ENCODE results near the gene CARS2. TPM values are rescaled to one million over a fixed set of nuclear protein-coding genes. Genes with fewer than 3 reads are reported as not detected.
A peak's percentile ranks its signal among the peaks of the same experiment; 100 is the strongest.
"Not testable (repeated sequence)": the region's sequence is repeated elsewhere in the genome, so short reads cannot be mapped to it uniquely, and the experiment has no call there.

Gene CARS2
- total RNA-seq, 1 experiment from 2014 or later: 31.2 TPM

GRCh38 chr13:110681868-110682550, 23.9 kb downstream of the CARS2 start:
- no peak for DNase-seq
- peaks cover 12% of the 10 kb centered on the region; the same call in 1 of the 2 replicates for H3K36me3 ChIP-seq

DNA sequence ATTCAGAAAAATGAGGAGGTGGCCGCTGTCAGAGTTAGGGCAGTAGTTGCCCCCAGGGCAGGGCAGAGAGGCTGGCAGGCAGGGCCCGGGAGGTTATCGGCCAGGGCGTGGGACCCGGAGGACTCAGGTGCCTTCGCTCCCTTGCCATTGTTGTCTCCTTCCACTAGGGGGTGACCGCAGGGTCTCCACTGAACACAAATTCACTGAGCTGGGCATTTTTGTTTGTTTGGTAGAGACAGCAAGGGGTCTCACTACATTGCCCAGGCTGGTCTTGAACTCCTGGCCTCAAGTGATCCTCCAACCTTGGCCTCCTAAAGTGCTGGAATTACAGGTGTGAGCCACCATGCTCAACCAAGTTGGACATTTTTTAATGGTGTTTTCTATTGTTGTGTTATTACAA, 25.1 kb downstream of the CARS2 start:
- Histone ChIP-seq H3K4me3 (no peak overlapping the region), H3K36me3 (peaks cover 16% of the 10 kb centered on the region), H3K9me3 (replicated peaks) (no peaks in the 10 kb centered on the region), H3K27ac (no peak overlapping the region), H3K27me3 (no peaks in the 10 kb centered on the region), H3K4me1 (no peaks in the 10 kb centered on the region)
- peak; percentile 16 to 29 for DNase-seq

More at GRCh38 chr13:110681868-110682550, 23.9 kb downstream of the CARS2 start:
- Histone ChIP-seq H3K27me3 (no peaks in the 10 kb centered on the region), H3K4me3 (no peak overlapping the region), H3K27ac (no peak overlapping the region), H3K4me1 (no peaks in the 10 kb centered on the region), H3K9me3 (replicated peaks) (no peaks in the 10 kb centered on the region)

GRCh38 chr13:110677731-110678545, 28.0 kb downstream of the CARS2 start:
- Histone ChIP-seq H3K9me3 (replicated peaks) (no peaks in the 10 kb centered on the region), H3K4me3 (no peak overlapping the region), H3K27ac (no peak overlapping the region), H3K27me3 (no peaks in the 10 kb centered on the region), H3K36me3 (peaks cover 12% of the 10 kb centered on the region), H3K4me1 (no peaks in the 10 kb centered on the region)
- no peak for DNase-seq

GRCh38 chr13:110676595-110677587, 29.0 kb downstream of the CARS2 start:
- Histone ChIP-seq H3K4me3 (no peak overlapping the region), H3K36me3 (peaks cover 12% of the 10 kb centered on the region), H3K27me3 (no peaks in the 10 kb centered on the region), H3K4me1 (no peaks in the 10 kb centered on the region), H3K27ac (no peak overlapping the region), H3K9me3 (replicated peaks) (no peaks in the 10 kb centered on the region)
- DNase-seq: no peak

DNA sequence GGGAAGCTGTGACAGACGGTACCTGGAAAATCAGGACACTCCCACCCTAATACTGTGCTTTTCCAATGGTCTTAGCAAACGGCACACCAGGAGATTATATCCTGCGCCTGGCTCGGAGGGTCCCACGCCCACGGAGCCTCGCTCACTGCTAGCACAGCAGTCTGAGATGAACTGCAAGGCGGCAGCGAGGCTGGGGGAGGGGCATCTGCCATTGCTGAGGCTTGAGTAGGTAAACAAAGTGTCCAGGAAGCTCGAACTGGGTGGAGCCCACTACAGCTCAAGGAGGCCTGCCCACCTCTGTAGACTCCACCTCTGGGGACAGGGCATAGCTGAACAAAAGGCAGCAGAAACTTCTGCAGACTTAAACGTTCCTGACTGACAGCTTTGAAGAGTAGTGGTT, 36.1 kb downstream of the CARS2 start:
- not testable (repeated sequence) for H3K4me3 ChIP-seq; H3K4me1 ChIP-seq; H3K27me3 ChIP-seq; H3K27ac ChIP-seq; H3K9me3 ChIP-seq (replicated peaks); DNase-seq
- peaks cover 22% of the 10 kb centered on the region; the same call in 1 of the 2 replicates for H3K36me3 ChIP-seq

DNA sequence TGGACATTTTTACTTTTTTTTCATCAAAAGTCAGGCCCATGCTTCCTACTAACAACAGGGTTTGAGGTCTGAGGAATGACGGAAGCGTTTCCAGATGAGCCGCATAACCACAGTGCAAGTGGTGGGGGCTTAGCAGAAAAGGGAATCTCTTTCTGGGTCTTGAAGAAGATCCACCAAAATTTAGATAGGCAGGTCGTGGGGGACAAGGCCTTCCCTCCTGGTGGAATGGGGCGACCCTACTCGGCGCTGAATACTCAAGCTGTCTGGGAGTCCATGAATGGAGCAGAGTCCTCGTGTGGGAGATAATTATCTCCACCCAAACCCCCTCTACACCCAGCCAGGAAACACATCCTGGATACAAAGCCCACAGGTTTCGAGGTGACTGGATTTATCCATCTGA, 36.9 kb downstream of the CARS2 start:
- no peaks in the 10 kb centered on the region for H3K4me1 ChIP-seq
- no peak overlapping the region for H3K4me3 ChIP-seq
- no peak for DNase-seq
- no peak overlapping the region for H3K27ac ChIP-seq
- H3K36me3 ChIP-seq: peaks cover 22% of the 10 kb centered on the region; the same call in 1 of the 2 replicates
- H3K9me3 ChIP-seq (replicated peaks): no peaks in the 10 kb centered on the region; the same call in 1 of the 2 replicates
- H3K27me3 ChIP-seq: no peaks in the 10 kb centered on the region

- H3K36me3 ChIP-seq: peaks cover 42% of the 10 kb centered on the region
- H3K27me3 ChIP-seq: no peaks in the 10 kb centered on the region
- H3K9me3 ChIP-seq (replicated peaks): peaks cover under 1% of the 10 kb centered on the region; the same call in 1 of the 2 replicates
- no peak overlapping the region for H3K27ac ChIP-seq
- H3K4me3 ChIP-seq: no peak overlapping the region
- no peak for DNase-seq
- H3K4me1 ChIP-seq: no peaks in the 10 kb centered on the region
Observed at GRCh38 chr13:110666255-110666533, 39.7 kb downstream of the CARS2 start.

GRCh38 chr13:110665491-110666254, 40.2 kb downstream of the CARS2 start:
- Histone ChIP-seq H3K27me3 (no peaks in the 10 kb centered on the region), H3K36me3 (peaks cover 42% of the 10 kb centered on the region), H3K4me1 (no peaks in the 10 kb centered on the region), H3K4me3 (no peak overlapping the region), H3K9me3 (replicated peaks) (peaks cover 3% of the 10 kb centered on the region; the same call in 1 of the 2 replicates), H3K27ac (no peak overlapping the region)
- DNase-seq: no peak

GRCh38 chr13:110664673-110665072, 41.2 kb downstream of the CARS2 start:
- no peak for DNase-seq
- Histone ChIP-seq H3K36me3 (peaks cover 43% of the 10 kb centered on the region), H3K4me1 (no peaks in the 10 kb centered on the region), H3K4me3 (no peak overlapping the region), H3K9me3 (replicated peaks) (peaks cover 10% of the 10 kb centered on the region; the same call in 1 of the 2 replicates), H3K27me3 (no peaks in the 10 kb centered on the region), H3K27ac (no peak overlapping the region)

- Histone ChIP-seq H3K27me3 (no peaks in the 10 kb centered on the region), H3K4me3 (no peak overlapping the region), H3K27ac (no peak overlapping the region), H3K9me3 (replicated peaks) (peaks cover 10% of the 10 kb centered on the region; the same call in 1 of the 2 replicates), H3K36me3 (peaks cover 44% of the 10 kb centered on the region), H3K4me1 (no peaks in the 10 kb centered on the region)
- DNase-seq: no peak
Observed at GRCh38 chr13:110664041-110664440, 41.9 kb downstream of the CARS2 start.

DNA sequence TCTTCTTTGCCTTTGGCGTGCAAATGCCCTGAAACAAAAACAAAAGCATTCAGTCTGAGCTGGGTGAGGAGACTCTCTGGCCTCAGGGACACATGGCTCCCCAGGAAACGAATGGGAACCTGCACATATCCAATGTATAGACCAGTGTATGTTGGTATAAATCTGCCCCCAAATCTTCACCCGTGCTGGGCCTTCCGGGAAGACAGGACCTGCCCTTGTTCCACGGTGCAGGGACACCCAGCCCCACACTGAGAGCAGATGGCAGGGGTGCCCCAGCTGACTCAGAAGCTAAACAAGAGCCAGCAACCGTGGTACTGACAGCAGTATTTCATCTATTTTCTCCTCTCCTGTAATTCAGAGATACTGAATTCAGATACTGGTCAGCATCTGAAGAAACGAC, 42.4 kb downstream of the CARS2 start:
- Histone ChIP-seq H3K4me3 (no peak overlapping the region), H3K27me3 (no peaks in the 10 kb centered on the region), H3K27ac (no peak overlapping the region), H3K4me1 (no peaks in the 10 kb centered on the region), H3K36me3 (peaks cover 41% of the 10 kb centered on the region), H3K9me3 (replicated peaks) (0 out of 2 replicates have a peak, but pooled peaks cover 10% of the 10 kb centered on the region)
- no peak for DNase-seq

GRCh38 chr13:110662777-110663443, 43.0 kb downstream of the CARS2 start:
- H3K9me3 ChIP-seq (replicated peaks): 0 out of 2 replicates have a peak, but pooled peaks cover 10% of the 10 kb centered on the region
- H3K27ac ChIP-seq: no peak overlapping the region
- peaks cover 46% of the 10 kb centered on the region for H3K36me3 ChIP-seq
- no peaks in the 10 kb centered on the region for H3K4me1 ChIP-seq
- no peak for DNase-seq
- H3K4me3 ChIP-seq: no peak overlapping the region
- no peaks in the 10 kb centered on the region for H3K27me3 ChIP-seq

DNA sequence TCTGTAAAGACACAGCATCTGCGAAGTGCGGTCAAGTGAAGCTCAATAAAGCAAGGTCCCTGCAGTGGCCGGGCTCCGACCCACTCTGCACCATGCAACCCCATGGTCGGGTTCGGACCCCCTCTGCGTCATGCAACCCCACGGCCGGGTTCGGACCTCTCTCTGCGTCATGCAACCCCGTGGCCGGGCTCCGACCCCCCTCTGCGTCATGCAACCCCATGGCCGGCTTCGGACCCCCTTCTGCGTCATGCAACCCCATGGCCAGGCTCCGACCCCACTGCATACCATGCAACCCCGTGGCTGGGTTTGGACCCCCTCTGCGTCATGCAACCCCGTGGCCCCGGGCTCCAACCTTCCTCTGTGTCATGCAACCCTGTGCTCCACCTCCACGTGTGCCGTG, 43.8 kb downstream of the CARS2 start:
- Histone ChIP-seq H3K27me3 (no peaks in the 10 kb centered on the region), H3K4me1 (no peaks in the 10 kb centered on the region), H3K27ac (no peak overlapping the region), H3K9me3 (replicated peaks) (0 out of 2 replicates have a peak, but pooled peaks cover 10% of the 10 kb centered on the region), H3K4me3 (no peak overlapping the region), H3K36me3 (peaks cover 43% of the 10 kb centered on the region)
- DNase-seq: no peak

Data from SJCRH30 (cell line).